ENCODE data around the gene R3HDM4.

Gene R3HDM4

DNA sequence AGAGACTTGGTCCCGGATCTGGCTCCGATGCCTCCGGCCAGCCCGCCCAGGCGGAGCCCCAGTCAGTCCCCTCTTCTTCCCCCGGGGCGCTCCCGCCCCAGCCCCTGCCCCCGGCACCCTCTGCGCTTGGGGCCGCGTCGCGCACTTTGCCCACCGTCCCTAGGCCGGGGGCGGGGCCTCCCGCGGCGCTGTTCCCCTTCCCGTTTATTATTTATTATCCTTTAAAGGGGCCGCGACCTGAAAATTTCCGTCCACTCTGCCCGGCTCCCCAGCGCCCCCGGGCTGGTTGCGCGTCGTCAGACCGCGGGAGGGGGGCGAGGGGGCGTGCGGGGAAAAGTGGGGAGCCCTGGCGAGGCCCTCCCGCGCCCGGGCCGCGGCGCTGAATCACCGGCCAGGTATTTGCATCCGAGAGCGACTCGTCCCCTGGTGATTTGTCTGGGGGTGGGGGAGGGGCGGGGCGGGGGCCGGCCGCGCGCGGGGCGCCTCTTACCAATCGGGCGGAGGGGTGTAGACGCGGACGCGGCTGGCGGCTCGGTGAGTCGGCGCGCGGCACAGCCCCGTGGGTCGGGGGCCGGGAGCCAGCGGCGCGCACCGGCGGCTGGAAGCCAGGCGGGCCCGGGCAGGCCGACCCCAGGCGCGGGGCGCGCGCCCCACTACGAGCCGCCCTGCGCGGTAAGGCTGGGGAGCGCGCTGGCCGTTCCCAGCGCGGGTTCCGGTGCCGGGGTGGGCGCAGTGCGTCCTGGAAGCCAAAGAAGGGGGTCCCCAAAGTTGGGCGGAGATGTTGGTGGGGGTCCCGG lies 12.7 kb upstream of the R3HDM4 start, which contains the start of gene ARID3A:
TSS of gene ARID3A (plus strand) at position 510 of the 797 bp plus-strand sequence. CDS start 3,494 bp downstream, outside the sequence.
- TF ChIP-seq CTCF (IDR thresholded peaks at IDR 0.05; ENCODE audit: low read length, missing control alignments), result no peak
- peak within 1 kb of the TSS; percentile 79 for H3K4me3 ChIP-seq (replicated peaks; ENCODE audit: low read depth, low read length)
- peak; percentile 81 for DNase-seq (ENCODE audit: low read depth)

DNA sequence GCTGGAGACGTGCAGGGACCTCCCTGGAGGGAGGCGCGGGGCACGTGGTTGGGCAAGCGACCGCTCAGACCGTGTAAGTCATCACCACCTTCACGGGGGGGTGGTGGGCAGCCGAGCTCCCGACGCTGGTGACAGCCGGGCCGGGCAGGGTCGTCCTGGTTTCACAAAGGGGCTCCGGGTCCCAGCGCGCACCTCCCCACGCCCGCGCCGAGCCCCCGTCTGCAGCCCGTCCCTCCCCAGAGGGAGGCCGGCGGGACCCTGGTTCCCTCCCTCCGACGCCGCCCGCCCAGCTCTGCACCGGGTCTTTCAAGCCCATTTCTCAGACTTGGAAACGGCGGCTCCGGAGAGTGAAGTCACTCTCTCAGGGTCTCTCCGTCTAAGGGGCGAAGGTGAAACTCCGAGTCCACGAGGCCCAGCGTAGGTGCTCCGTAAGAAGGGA lies 12.1 kb upstream of the R3HDM4 start:
- peak overlapping the region; percentile 79 for H3K4me3 ChIP-seq (replicated peaks; ENCODE audit: low read depth, low read length)
- no peak for DNase-seq (ENCODE audit: low read depth)
- no peak for TF ChIP-seq CTCF (IDR thresholded peaks at IDR 0.05; ENCODE audit: low read length, missing control alignments)

DNA sequence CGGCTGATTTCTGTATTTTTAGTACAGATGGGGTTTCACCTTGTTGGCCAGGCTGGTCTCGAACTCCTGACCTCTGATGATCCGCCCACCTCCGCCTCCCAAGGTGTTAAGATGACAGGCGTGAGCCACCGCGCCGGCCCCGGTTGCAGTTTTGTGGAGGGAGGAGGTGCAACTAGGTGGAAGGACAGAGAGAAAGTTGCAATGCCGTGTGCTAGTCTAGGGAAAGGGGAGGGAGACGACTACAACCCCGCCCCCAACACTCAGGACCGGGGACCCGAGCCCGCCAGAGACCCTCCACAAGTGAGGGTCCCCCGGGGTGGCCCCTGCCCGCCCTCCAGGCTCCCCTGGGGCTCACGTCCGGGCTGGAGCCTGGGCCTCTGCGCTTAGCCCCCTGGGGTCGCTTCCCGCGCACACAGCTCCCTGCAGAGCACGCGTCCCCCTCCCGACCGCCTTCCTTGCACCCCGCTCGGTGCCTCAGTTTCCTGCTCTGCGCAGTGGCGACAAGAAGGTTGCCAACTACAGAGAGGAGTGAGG lies 11.6 kb upstream of the R3HDM4 start:
- TF ChIP-seq CTCF (IDR thresholded peaks at IDR 0.05; ENCODE audit: low read length, missing control alignments), result no peak
- no peak for DNase-seq (ENCODE audit: low read depth)
- peak overlapping the region; percentile 79 for H3K4me3 ChIP-seq (replicated peaks; ENCODE audit: low read depth, low read length)

- DNase-seq (ENCODE audit: low read depth), result peak; percentile 30
- H3K4me3 ChIP-seq (replicated peaks; ENCODE audit: low read depth, low read length), result no peak overlapping the region
These were observed 7.2 kb upstream of the R3HDM4 start for GRCh38 chr19:920051-920864.

GRCh38 chr19:919199-920050 lies 6.4 kb upstream of the R3HDM4 start:
- TF ChIP-seq CTCF (IDR thresholded peaks at IDR 0.05; ENCODE audit: low read length, missing control alignments), result no peak
- DNase-seq (ENCODE audit: low read depth), result no peak
- no peak overlapping the region for H3K4me3 ChIP-seq (replicated peaks; ENCODE audit: low read depth, low read length)

More at GRCh38 chr19:920051-920864, 7.2 kb upstream of the R3HDM4 start:
- no peak for TF ChIP-seq CTCF (IDR thresholded peaks at IDR 0.05; ENCODE audit: low read length, missing control alignments)

Data from fibroblast of pulmonary artery (primary cell).